Stimulated activated CD8-positive, alpha-beta memory T cell treated with anti-CD3 and anti-CD28 coated beads, Interleukin-12 subunit alpha, Interleukin-12 subunit beta, amount 100 ng/mL, for 24 hours (primary cell): Measurements from ENCODE around the gene DDC.
"Not testable (repeated sequence)": the region's sequence is repeated elsewhere in the genome, so short reads cannot be mapped to it uniquely, and the experiment has no call there.

Experiments
- DNase-seq: peaks from one replicate; pipeline ENCODE4 v3.0.0-alpha.2; 2020; ENCODE audit errors: extremely low read depth

The DDC gene

GRCh38 chr7:50589364-50589763 lies 24.2 kb upstream of the DDC start:
- no peak for DNase-seq

- DNase-seq, result no peak
Observed at GRCh38 chr7:50588937-50589336, 23.7 kb upstream of the DDC start.

DNA sequence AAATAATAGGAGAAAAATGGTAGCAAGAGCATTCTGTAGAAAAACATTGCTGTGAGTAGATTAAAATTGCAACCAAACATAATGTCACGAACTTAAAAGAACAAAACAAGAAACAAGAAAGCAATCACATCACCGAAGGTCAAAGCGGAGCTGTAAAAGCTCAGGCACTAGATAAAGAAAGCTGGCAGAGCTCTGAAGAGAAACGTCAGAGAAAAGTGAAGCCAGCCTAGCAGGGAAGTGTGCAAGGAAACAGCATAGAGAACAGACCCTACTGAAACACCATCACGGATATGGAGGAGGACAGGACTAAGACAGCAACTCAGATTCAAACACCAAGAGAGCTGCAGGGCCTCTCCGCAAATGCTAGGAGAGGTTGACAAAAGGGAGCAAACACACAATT lies 22.5 kb upstream of the DDC start:
- DNase-seq, result no peak

GRCh38 chr7:50584793-50585408 lies 19.7 kb upstream of the DDC start:
- no peak for DNase-seq

DNA sequence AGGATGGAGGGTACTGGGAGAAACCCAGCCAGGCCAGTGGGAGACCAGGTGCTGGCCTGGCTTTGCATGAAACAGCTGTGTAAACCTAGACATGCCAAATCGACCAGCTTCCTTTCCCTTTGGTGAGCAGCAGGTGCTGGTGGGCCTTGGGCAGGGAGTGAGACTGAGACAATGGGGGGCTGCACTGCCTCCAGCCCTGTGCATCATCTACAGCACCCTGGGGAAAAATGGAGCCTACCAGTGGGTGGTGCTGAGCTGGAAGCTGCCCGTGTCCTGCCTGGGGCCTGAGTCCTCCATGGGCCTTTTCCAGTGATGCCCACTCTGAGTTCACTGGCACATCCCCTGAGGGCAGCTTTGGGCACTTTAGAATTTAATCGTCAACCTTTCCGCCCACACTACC lies 19.2 kb upstream of the DDC start:
- no peak for DNase-seq

- not testable (repeated sequence) for DNase-seq
Observed at GRCh38 chr7:50583295-50583694, 18.1 kb upstream of the DDC start.

GRCh38 chr7:50582271-50582670 lies 17.1 kb upstream of the DDC start:
- DNase-seq, result not testable (repeated sequence)

- not testable (repeated sequence) for DNase-seq
Observed at GRCh38 chr7:50580666-50581065, 15.5 kb upstream of the DDC start.

DNA sequence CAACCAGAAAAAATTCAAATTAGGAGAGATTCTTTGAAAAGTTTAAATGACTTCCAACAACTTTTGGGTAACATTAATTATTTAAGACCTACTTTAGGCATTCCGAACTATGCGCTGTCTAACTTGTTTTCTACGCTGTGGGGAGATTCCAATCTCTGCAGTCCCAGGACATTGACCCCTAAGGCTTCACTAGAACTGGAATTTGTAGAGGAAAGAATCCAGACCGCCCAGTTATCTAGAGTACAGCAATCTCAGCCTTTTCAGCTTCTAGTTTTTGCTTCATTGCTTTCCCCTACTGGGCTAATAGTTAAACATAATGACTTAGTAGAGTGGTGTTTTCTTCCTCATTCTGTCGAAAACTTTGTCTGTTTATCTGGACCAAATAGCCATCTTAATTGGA lies 14.9 kb upstream of the DDC start:
- no peak for DNase-seq

DNA sequence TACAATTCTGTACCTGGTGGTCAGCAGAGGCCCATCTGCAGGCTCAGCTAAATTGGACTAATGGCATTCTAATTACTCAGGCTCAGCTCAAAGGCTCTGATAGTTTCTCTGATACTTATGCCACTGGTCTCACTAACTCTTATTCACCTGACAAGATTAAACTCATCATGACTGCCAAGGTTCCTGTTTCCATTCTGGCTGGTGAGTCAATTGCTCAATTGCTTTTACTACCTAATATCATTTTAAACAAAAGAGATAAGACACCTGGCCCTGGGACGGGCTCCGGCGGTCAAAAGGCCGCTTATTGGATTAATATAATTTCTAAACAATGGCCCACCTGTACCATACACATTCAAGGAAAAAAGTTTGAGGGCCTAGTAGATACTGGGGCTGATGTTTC lies 12.9 kb upstream of the DDC start:
- DNase-seq, result not testable (repeated sequence)

GRCh38 chr7:50577569-50577968 lies 12.4 kb upstream of the DDC start:
- DNase-seq, result no peak

- DNase-seq, result not testable (repeated sequence)
Observed at GRCh38 chr7:50576388-50576787, 11.2 kb upstream of the DDC start.

- no peak for DNase-seq
Observed at GRCh38 chr7:50567715-50568261, 2.6 kb upstream of the DDC start.

- no peak for DNase-seq
Observed at GRCh38 chr7:50565977-50566376, 772 bp upstream of the DDC start.

DNA sequence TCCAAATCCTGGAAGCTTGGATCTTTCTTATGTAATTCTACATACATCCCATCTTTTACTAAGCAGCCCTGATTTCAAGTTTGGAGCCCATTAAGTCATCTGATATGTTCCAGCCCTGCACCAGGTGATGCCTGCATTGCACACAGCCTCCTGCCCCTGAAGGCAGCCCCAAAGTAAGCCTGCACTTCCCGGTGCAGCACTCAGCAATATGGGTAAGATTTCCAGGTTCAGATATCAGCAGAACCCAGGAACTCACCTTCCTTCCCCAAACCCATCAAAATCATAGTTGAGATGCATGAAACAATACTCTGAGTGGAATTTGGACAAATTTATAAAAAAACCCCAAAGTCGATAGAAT lies 333 bp upstream of the DDC start:
- DNase-seq, result no peak

DNA sequence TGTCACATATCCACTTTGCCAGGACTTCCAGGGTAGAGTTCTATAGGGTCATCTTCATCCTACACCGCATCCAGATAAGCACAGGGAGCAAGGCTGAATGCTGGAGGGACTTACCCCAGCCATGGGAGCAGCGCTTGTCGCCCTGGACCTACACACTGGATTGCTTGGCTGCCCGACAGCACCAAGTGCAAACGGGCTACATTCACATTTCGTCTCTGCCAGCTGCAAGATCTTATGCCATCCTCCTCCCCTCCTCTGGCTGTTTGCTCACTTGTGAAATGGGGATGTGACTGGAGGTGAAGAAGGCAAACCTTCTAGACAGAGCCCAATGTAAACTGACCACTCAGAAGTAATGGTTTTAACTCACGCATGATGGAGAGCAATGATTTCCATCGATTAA lies 1.0 kb downstream of the DDC start:
- DNase-seq, result no peak

GRCh38 chr7:50562136-50562535 lies 3.1 kb downstream of the DDC start:
- no peak for DNase-seq

- DNase-seq, result no peak
Observed at GRCh38 chr7:50560865-50561351, 4.3 kb downstream of the DDC start.

GRCh38 chr7:50559881-50560280 lies 5.3 kb downstream of the DDC start:
- DNase-seq, result no peak

- no peak for DNase-seq
Observed at GRCh38 chr7:50558294-50559053, 6.7 kb downstream of the DDC start.

DNA sequence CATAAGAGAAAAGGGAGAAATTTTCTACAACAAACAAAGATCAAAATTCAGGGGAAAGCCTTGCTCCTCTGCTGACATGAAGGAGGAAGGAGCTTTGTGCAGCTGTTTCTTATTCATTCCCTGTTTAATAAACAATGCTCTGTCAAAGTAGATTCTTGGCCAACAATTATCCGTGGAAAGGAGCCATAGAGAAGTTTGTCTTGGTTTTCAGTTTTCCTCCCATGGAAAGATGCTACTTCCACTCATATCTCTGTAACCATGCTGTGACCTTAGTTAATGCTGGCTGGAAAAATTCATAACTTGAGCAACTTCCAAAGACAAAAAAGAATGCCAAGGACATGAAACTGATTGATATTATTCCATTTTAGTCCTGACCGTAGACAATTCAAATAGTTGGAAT lies 8.1 kb downstream of the DDC start:
- DNase-seq, result no peak

- DNase-seq, result no peak
Observed at GRCh38 chr7:50556247-50556991, 8.8 kb downstream of the DDC start.
